Kidney epithelial cell (primary cell): Measurements from ENCODE around the gene TGFBR3. TPM values are rescaled to one million over a fixed set of nuclear protein-coding genes. Genes with fewer than 3 reads are reported as not detected.

ENCODE experiments used
- DNase-seq: peaks from one replicate; pipeline ENCODE4 v3.0.0-alpha.2; 2010; ENCODE audit warnings: low read depth
- H3K27me3 ChIP-seq: 2 replicates; pipeline ENCODE4 v1.6.0; 2011; ENCODE audit warnings: low read length; ENCODE audit not compliant: control insufficient read depth, insufficient read depth
- H3K36me3 ChIP-seq: 2 replicates; pipeline ENCODE4 v1.5.1; 2011; ENCODE audit warnings: low read length; ENCODE audit not compliant: control insufficient read depth, insufficient read depth
- H3K4me3 ChIP-seq: 2 replicates; pipeline ENCODE4 v1.5.1; 2011; ENCODE audit warnings: low read depth, mild to moderate bottlenecking, control low read depth, low read length
- total RNA-seq: library from RNA; depleted of rRNA; stranded (reverse); fragments of >200 nt; gene quantifications from 2 replicates; pipeline ENCODE4 v1.2.3, GENCODE V29; 2015
- TF ChIP-seq, protein P1 (sequence below): IDR thresholded peaks from 2 replicates; pipeline ENCODE4 v1.5.1; 2011; ENCODE audit warnings: mild to moderate bottlenecking, moderate library complexity, low read length, control low read depth, inconsistent platforms; ENCODE audit not compliant: insufficient read depth, poor library complexity, severe bottlenecking

Gene TGFBR3
- 4.2 and 5.5 TPM in 2 replicates for total RNA-seq

GRCh38 chr1:91885716-91886506, at the start of gene TGFBR3:
Gene TGFBR3 (minus strand): TSS chr1:91886151. CDS start chr1:91861531, 24,620 bp downstream.
- no peaks in the 10 kb centered on the region for H3K36me3 ChIP-seq
- TF ChIP-seq, protein P1, sequence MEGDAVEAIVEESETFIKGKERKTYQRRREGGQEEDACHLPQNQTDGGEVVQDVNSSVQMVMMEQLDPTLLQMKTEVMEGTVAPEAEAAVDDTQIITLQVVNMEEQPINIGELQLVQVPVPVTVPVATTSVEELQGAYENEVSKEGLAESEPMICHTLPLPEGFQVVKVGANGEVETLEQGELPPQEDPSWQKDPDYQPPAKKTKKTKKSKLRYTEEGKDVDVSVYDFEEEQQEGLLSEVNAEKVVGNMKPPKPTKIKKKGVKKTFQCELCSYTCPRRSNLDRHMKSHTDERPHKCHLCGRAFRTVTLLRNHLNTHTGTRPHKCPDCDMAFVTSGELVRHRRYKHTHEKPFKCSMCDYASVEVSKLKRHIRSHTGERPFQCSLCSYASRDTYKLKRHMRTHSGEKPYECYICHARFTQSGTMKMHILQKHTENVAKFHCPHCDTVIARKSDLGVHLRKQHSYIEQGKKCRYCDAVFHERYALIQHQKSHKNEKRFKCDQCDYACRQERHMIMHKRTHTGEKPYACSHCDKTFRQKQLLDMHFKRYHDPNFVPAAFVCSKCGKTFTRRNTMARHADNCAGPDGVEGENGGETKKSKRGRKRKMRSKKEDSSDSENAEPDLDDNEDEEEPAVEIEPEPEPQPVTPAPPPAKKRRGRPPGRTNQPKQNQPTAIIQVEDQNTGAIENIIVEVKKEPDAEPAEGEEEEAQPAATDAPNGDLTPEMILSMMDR, result peak; percentile 64
- peak within 1 kb of the TSS; percentile 80 for H3K4me3 ChIP-seq
- H3K27me3 ChIP-seq, result no peaks in the 10 kb centered on the region
- no peak for DNase-seq

DNA sequence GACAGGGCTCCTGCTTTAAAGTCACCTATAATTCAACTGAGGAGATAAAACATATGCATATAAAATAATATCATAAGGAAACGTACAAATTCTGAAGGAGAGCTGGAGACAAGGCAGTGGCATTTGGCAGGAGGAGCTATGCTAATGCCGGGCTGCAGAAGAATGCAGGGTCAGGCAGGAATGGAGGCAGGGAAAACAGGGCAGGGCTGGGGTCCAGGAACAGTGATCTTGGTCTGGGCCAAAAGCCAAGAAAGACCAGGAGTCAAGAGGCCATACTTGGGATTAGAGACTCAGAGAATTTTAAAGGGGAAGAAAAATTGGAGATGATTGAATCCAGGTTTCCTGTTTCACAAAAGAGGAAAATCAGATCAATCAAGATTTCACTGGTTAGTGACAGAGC, 43.3 kb upstream of the TGFBR3 start:
- no peaks in the 10 kb centered on the region for H3K36me3 ChIP-seq
- no peak overlapping the region for H3K4me3 ChIP-seq
- H3K27me3 ChIP-seq, result no peaks in the 10 kb centered on the region
- TF ChIP-seq, protein P1, result no peak
- DNase-seq, result no peak

GRCh38 chr1:91928026-91928425, 42.1 kb upstream of the TGFBR3 start:
- Histone ChIP-seq H3K4me3 (no peak overlapping the region), H3K27me3 (no peaks in the 10 kb centered on the region), H3K36me3 (no peaks in the 10 kb centered on the region)
- DNase-seq, result no peak
- TF ChIP-seq, protein P1, result no peak

GRCh38 chr1:91925644-91926435, 39.9 kb upstream of the TGFBR3 start:
- TF ChIP-seq, protein P1, result no peak

GRCh38 chr1:91924146-91924545, 38.2 kb upstream of the TGFBR3 start:
- H3K36me3 ChIP-seq, result no peaks in the 10 kb centered on the region
- no peaks in the 10 kb centered on the region for H3K27me3 ChIP-seq
- TF ChIP-seq, protein P1, result no peak
- no peak overlapping the region for H3K4me3 ChIP-seq
- peak; percentile 62 for DNase-seq

More at GRCh38 chr1:91925644-91926435, 39.9 kb upstream of the TGFBR3 start:
- DNase-seq, result no peak
- Histone ChIP-seq H3K27me3 (no peaks in the 10 kb centered on the region), H3K4me3 (no peak overlapping the region), H3K36me3 (no peaks in the 10 kb centered on the region)
